ENCODE measurements around the gene SGPL1.

DNA sequence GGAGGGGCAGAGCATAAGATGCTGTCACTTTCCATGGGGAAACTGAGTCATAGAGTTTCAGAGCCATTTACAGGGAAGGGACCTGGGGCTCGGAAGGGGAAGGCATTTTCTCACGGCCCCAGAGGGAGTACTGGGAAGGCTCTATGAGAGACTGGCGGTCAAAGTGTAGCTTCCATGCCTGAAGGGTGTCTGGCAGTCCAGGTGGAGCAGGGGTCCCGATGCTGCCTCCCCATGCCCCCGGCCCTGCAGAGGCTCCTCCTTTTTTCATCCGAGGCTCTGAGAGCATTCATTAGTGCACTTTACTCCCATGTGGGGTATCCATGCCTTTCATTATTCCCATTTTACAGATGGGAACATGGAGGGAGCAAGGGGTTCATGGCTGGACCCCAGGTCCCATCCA is 100.5 kb downstream of the SGPL1 start:
- no peak for TF ChIP-seq POLR2A (IDR thresholded peaks at IDR 0.05)
- TF ChIP-seq, protein P1, sequence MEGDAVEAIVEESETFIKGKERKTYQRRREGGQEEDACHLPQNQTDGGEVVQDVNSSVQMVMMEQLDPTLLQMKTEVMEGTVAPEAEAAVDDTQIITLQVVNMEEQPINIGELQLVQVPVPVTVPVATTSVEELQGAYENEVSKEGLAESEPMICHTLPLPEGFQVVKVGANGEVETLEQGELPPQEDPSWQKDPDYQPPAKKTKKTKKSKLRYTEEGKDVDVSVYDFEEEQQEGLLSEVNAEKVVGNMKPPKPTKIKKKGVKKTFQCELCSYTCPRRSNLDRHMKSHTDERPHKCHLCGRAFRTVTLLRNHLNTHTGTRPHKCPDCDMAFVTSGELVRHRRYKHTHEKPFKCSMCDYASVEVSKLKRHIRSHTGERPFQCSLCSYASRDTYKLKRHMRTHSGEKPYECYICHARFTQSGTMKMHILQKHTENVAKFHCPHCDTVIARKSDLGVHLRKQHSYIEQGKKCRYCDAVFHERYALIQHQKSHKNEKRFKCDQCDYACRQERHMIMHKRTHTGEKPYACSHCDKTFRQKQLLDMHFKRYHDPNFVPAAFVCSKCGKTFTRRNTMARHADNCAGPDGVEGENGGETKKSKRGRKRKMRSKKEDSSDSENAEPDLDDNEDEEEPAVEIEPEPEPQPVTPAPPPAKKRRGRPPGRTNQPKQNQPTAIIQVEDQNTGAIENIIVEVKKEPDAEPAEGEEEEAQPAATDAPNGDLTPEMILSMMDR (IDR thresholded peaks at IDR 0.05): no peak
